ENCODE results near the gene GPR137B. TPM values are rescaled to one million over a fixed set of nuclear protein-coding genes. Genes with fewer than 3 reads are reported as not detected.

Gene GPR137B
- total and polyA plus RNA-seq, 2 experiments from 2014 or later, result 0.87 to 3.0 TPM

- no peak for DNase-seq (ENCODE audit: low read depth in 1 of 2, low spot score in 1 of 2)
- H3K36me3 ChIP-seq, result no peaks in the 10 kb centered on the region
- no peaks in the 10 kb centered on the region for H3K9me3 ChIP-seq (ENCODE audit: low read depth)
- H3K27me3 ChIP-seq, result no peaks in the 10 kb centered on the region
- H3K27ac ChIP-seq, result no peak overlapping the region
- no peak overlapping the region for H3K4me3 ChIP-seq
- TF ChIP-seq CTCF (IDR thresholded peaks at IDR 0.05; ENCODE audit: low read depth, low read length), result no peak
- H3K4me1 ChIP-seq (ENCODE audit: low read depth), result peaks cover 9% of the 10 kb centered on the region
Observed at GRCh38 chr1:236204656-236205055, 62.3 kb downstream of the GPR137B start.

- peak overlapping the region; percentile 15 for H3K27ac ChIP-seq
- no peaks in the 10 kb centered on the region for H3K27me3 ChIP-seq
- H3K9me3 ChIP-seq (ENCODE audit: low read depth), result no peaks in the 10 kb centered on the region
- no peak for TF ChIP-seq CTCF (IDR thresholded peaks at IDR 0.05; ENCODE audit: low read depth, low read length)
- peak in 1 of 2 donors; percentile 39 for DNase-seq (ENCODE audit: low read depth in 1 of 2, low spot score in 1 of 2)
- H3K4me1 ChIP-seq (ENCODE audit: low read depth), result peaks cover 9% of the 10 kb centered on the region
- H3K36me3 ChIP-seq, result no peaks in the 10 kb centered on the region
- no peak overlapping the region for H3K4me3 ChIP-seq
Observed at GRCh38 chr1:236206548-236206947, 64.2 kb downstream of the GPR137B start.

- Histone ChIP-seq H3K27me3 (no peaks in the 10 kb centered on the region), H3K36me3 (no peaks in the 10 kb centered on the region), H3K4me1 (ENCODE audit: low read depth) (peaks cover 9% of the 10 kb centered on the region), H3K27ac (peak overlapping the region; percentile 15), H3K9me3 (ENCODE audit: low read depth) (no peaks in the 10 kb centered on the region), H3K4me3 (no peak overlapping the region)
- TF ChIP-seq CTCF (IDR thresholded peaks at IDR 0.05; ENCODE audit: low read depth, low read length), result no peak
- DNase-seq (ENCODE audit: low read depth in 1 of 2, low spot score in 1 of 2), result peak in 1 of 2 donors; percentile 17
Observed at GRCh38 chr1:236207121-236207520, 64.8 kb downstream of the GPR137B start.

- no peaks in the 10 kb centered on the region for H3K9me3 ChIP-seq (ENCODE audit: low read depth)
- H3K4me3 ChIP-seq, result no peak overlapping the region
- no peak for DNase-seq (ENCODE audit: low read depth in 1 of 2, low spot score in 1 of 2)
- peaks cover 9% of the 10 kb centered on the region for H3K4me1 ChIP-seq (ENCODE audit: low read depth)
- no peaks in the 10 kb centered on the region for H3K36me3 ChIP-seq
- no peak for TF ChIP-seq CTCF (IDR thresholded peaks at IDR 0.05; ENCODE audit: low read depth, low read length)
- H3K27ac ChIP-seq, result no peak overlapping the region
- H3K27me3 ChIP-seq, result no peaks in the 10 kb centered on the region
Observed at GRCh38 chr1:236207569-236207968, 65.2 kb downstream of the GPR137B start.

GRCh38 chr1:236209185-236209584 is 66.8 kb downstream of the GPR137B start:
- Histone ChIP-seq H3K27me3 (no peaks in the 10 kb centered on the region), H3K4me3 (no peak overlapping the region), H3K27ac (no peak overlapping the region), H3K4me1 (ENCODE audit: low read depth) (peaks cover 9% of the 10 kb centered on the region), H3K36me3 (no peaks in the 10 kb centered on the region), H3K9me3 (ENCODE audit: low read depth) (no peaks in the 10 kb centered on the region)
- no peak for DNase-seq (ENCODE audit: low read depth in 1 of 2, low spot score in 1 of 2)
- no peak for TF ChIP-seq CTCF (IDR thresholded peaks at IDR 0.05; ENCODE audit: low read depth, low read length)

- Histone ChIP-seq H3K4me1 (ENCODE audit: low read depth) (peaks cover 9% of the 10 kb centered on the region), H3K36me3 (no peaks in the 10 kb centered on the region), H3K27me3 (no peaks in the 10 kb centered on the region), H3K9me3 (ENCODE audit: low read depth) (no peaks in the 10 kb centered on the region), H3K27ac (no peak overlapping the region), H3K4me3 (no peak overlapping the region)
- no peak for TF ChIP-seq CTCF (IDR thresholded peaks at IDR 0.05; ENCODE audit: low read depth, low read length)
- DNase-seq (ENCODE audit: low read depth in 1 of 2, low spot score in 1 of 2), result no peak
Observed at GRCh38 chr1:236209713-236210112, 67.4 kb downstream of the GPR137B start.
